Transverse colon (tissue), 4 donors: ENCODE measurements around the gene CDK4. TPM values are rescaled to one million over a fixed set of nuclear protein-coding genes. Genes with fewer than 3 reads are reported as not detected.

Source experiments
- DNase-seq: peaks from one replicate; pipeline ENCODE4 v3.0.0-alpha.2; 2019
- H3K27ac ChIP-seq, 4 donors: fragments of 200-600 bp; sonication (generic); 2 replicates each; pipeline ENCODE4 v1.5.1; 2016 to 2018; ENCODE audit warnings: inconsistent platforms in 4 of 4
- H3K27me3 ChIP-seq: fragments of 200-600 bp; sonication (generic); 2 replicates; pipeline ENCODE4 v1.5.1; 2017; ENCODE audit warnings: inconsistent platforms
- H3K36me3 ChIP-seq, 4 donors: fragments of 200-600 bp; sonication (generic); 2 replicates each; pipeline ENCODE4 v1.5.1; 2017 to 2019; ENCODE audit warnings: inconsistent platforms in 4 of 4
- H3K4me1 ChIP-seq, 4 donors: fragments of 200-600 bp; sonication (generic); 2 replicates each; pipeline ENCODE4 v1.5.1; 2017 to 2020; ENCODE audit warnings: inconsistent platforms in 4 of 4
- H3K4me3 ChIP-seq, 4 donors: fragments of 200-600 bp; sonication (generic); 1 replicate in 1 of 4; 2 replicates in 3 of 4; pipeline versions ENCODE4 v1.5.1 to v1.6.1; 2017 to 2019; ENCODE audit warnings: inconsistent platforms in 4 of 4
- H3K9me3 ChIP-seq, 2 donors: fragments of 200-600 bp; sonication (generic); 2 replicates each; pipeline ENCODE4 v1.5.1; 2017 to 2019; ENCODE audit warnings: inconsistent platforms in 2 of 2
- EP300 ChIP-seq: sonication (generic); formaldehyde crosslinking; IDR thresholded peaks from one replicate; pipeline ENCODE4 v1.6.1; 2017; ENCODE audit warnings: antibody characterized with exemption, low read depth
- POLR2A ChIP-seq: fragments of 450-650 bp; IDR thresholded peaks from one replicate; pipeline ENCODE4 v1.6.1; 2016; ENCODE audit warnings: antibody characterized with exemption, mild to moderate bottlenecking, moderate library complexity
- POLR2AphosphoS5 ChIP-seq, 3 donors: sonication (generic); formaldehyde crosslinking; IDR thresholded peaks; one replicate each; pipeline ENCODE4 v1.6.1; 2016; ENCODE audit warnings: antibody characterized with exemption in 3 of 3
- WGBS, 2 donors: methylation state at CpG; one replicate each; pipeline ENCODE4 v1.1.5; 2018; ENCODE audit warnings: low coverage in 1 of 2; 5-methylcytosine and 5-hydroxymethylcytosine counted together
- in situ Hi-C, 4 donors: fragments of 200-750 bp; cut with MboI; loops; one replicate each; pipeline versions ENCODE4 v1.15.0 to v1.15.1; 2017; ENCODE audit warnings: low sequenced_read_pairs in 3 of 4, low pct_ligation_motif_present in 1 of 4, low pct_unique_long_range_greater_than_20kb in 1 of 4
- intact Hi-C: fragments of 100-400 bp; cut with DNase I; formaldehyde crosslinking; loops from one replicate; pipeline ENCODE4 v1.15.1; 2023; ENCODE audit warnings: low total_unique reads
- total RNA-seq, 4 donors: library from RNA; depleted of rRNA; stranded (reverse); fragments of >200 nt; gene quantifications; one replicate each; pipeline ENCODE4 v1.1.0, GENCODE V29; 2016
- TF ChIP-seq, protein P1 (sequence below), 5 experiments: fragments of 200-600 bp in 3 of 5; fragments of 450-650 bp in 2 of 5; sonication (generic) in 3 of 5; IDR thresholded peaks; 1 replicate in 2 of 5; 2 replicates in 3 of 5; pipeline ENCODE4 v1.5.1; 2016 to 2017; ENCODE audit warnings: antibody characterized with exemption in 5 of 5, inconsistent platforms in 3 of 5, mild to moderate bottlenecking in 2 of 5, moderate library complexity in 1 of 5

Gene CDK4
- total RNA-seq, 4 donors from 2014 or later = 20.9 to 194 (median 47.8) TPM

GRCh38 chr12:57746025-57746424 is 6.1 kb downstream of the CDK4 start:
- Histone ChIP-seq H3K4me3 (peak overlapping the region in 1 of 4 donors; percentile 85), H3K27ac (peak overlapping the region in 3 of 4 donors; percentile 95 to 96 (median 95))

GRCh38 chr12:57745485-57745881 is 6.6 kb downstream of the CDK4 start:
- WGBS, 2 donors = 58 to 70% methylated on average over 2 to 8 of the region's 8 CpGs
- Histone ChIP-seq H3K27ac (peak overlapping the region; percentile 93 to 96 (median 95)), H3K4me3 (peak overlapping the region; percentile 79 to 98 (median 89)), H3K9me3 (no peaks in the 10 kb centered on the region), H3K36me3 (peaks cover 0 to 24% (median 6%) of the 10 kb centered on the region in 4 donors), H3K27me3 (peaks cover 2% of the 10 kb centered on the region), H3K4me1 (peaks cover 4 to 22% (median 9%) of the 10 kb centered on the region in 4 donors)
- no peak for TF ChIP-seq POLR2AphosphoS5 (IDR thresholded peaks at IDR 0.05)
- TF ChIP-seq POLR2A = no peak
- TF ChIP-seq, protein P1, sequence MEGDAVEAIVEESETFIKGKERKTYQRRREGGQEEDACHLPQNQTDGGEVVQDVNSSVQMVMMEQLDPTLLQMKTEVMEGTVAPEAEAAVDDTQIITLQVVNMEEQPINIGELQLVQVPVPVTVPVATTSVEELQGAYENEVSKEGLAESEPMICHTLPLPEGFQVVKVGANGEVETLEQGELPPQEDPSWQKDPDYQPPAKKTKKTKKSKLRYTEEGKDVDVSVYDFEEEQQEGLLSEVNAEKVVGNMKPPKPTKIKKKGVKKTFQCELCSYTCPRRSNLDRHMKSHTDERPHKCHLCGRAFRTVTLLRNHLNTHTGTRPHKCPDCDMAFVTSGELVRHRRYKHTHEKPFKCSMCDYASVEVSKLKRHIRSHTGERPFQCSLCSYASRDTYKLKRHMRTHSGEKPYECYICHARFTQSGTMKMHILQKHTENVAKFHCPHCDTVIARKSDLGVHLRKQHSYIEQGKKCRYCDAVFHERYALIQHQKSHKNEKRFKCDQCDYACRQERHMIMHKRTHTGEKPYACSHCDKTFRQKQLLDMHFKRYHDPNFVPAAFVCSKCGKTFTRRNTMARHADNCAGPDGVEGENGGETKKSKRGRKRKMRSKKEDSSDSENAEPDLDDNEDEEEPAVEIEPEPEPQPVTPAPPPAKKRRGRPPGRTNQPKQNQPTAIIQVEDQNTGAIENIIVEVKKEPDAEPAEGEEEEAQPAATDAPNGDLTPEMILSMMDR (IDR thresholded peaks at IDR 0.05) = no peak
- in situ Hi-C loops = no loop called here
- intact Hi-C loops = no loop called here
- DNase-seq = no peak

More at GRCh38 chr12:57746025-57746424, 6.1 kb downstream of the CDK4 start:
- WGBS, 2 donors = 73 to 75% methylated on average over 3 of the region's 3 CpGs
- Histone ChIP-seq H3K27me3 (no peaks in the 10 kb centered on the region), H3K4me1 (peaks cover 5 to 26% (median 10%) of the 10 kb centered on the region in 4 donors), H3K36me3 (peaks cover 0 to 24% (median 6%) of the 10 kb centered on the region in 4 donors), H3K9me3 (no peaks in the 10 kb centered on the region)
- in situ Hi-C loops (no loop called here), intact Hi-C loops (no loop called here)
- TF ChIP-seq, protein P1 (IDR thresholded peaks at IDR 0.05) = no peak
- TF ChIP-seq POLR2A = no peak
- no peak for TF ChIP-seq POLR2AphosphoS5 (IDR thresholded peaks at IDR 0.05)
- TF ChIP-seq EP300 = no peak
- DNase-seq = no peak

DNA sequence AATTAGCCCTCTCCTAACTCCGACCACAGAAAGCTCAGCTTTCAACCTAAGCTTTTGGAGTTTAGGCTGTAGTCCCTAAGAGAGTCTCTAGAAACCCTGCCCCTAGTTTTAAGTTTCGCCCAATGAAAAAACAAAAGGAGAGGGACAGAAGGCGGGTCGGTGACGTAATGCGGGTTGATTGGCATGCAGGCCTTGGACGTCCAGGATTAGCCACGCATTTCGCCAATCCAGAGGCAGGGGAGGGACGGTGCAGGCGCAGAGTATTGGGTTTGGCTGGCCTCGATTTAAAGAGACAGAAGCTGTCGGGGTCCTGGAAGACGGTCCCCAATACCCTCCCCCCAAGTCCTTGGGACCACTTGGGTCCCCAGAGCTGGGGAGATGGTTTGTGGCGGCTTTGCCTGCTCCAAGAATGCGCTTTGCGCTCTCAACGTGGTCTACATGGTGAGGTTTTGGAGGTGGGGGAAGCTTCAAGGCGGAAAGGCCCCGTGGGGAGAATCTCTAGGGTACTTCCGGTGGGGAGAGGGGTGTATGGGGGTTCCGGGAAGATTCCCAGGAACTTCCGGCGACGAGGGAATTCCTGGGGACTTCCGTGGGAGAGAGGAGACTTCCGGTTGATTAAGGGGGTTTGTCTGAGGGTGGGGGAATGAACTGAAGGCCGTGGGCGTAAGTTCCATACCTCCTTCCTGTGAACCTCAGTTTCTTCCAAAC is 7.2 kb downstream of the CDK4 start, which contains the start of gene TSPAN31:
TSS of gene TSPAN31 (plus strand) at position 263 of the 708 bp plus-strand sequence. CDS start at position 379, 116 bp downstream.
- in situ Hi-C loops (no loop called here), intact Hi-C loops (no loop called here)
- peak; percentile 98 for DNase-seq
- peak within 1 kb of the TSS; percentile 79 to 98 (median 89) for H3K4me3 ChIP-seq
- peaks cover 8% of the 10 kb centered on the region for H3K27me3 ChIP-seq
- H3K36me3 ChIP-seq = peaks cover 0 to 24% (median 6%) of the 10 kb centered on the region in 4 donors
- peak within 1 kb of the TSS; percentile 93 to 96 (median 95) for H3K27ac ChIP-seq
- H3K9me3 ChIP-seq = no peaks in the 10 kb centered on the region
- TF ChIP-seq, protein P1 (IDR thresholded peaks at IDR 0.05) = peak in 1 of 5 experiments; percentile 21
- TF ChIP-seq EP300 (no peak), POLR2AphosphoS5 (IDR thresholded peaks at IDR 0.05) (peak; percentile 33 to 68 (median 58)), POLR2A (peak; percentile 65)
- 1% methylated on average over 29 of the region's 29 CpGs; no CpG with 5 or more reads in 1 of the 2 donors for WGBS, 2 donors
- peaks cover 4 to 22% (median 9%) of the 10 kb centered on the region in 4 donors for H3K4me1 ChIP-seq

DNA sequence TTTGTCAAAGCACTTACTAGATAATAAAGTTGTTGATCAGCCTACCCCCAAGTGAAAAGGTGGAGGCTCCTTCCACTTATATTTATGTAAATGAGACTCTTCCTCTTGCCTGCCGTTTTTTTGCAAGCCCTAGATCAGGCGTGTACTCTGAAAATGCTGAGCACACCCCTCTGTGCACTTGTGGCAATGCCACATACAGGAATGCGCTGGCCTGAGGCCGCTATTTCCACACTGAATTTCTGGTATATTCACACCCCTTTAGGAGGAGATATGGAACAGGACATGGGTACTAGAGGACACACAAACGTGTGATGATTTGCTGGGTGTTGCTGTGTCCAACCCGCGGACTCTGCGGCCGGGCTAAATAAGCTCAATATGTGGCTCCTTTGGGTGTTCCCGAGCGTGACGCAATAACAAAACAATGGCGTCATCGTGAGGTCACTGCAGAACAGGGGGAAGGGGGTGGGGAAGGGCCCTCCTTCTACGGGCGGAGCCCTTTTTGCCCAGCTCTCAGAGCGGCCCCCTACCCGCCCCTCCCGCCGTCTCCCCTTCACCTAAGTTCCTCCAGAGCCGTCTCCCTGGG is 7.8 kb downstream of the CDK4 start:
- WGBS, 2 donors = 11% methylated on average over 21 of the region's 21 CpGs; no CpG with 5 or more reads in 1 of the 2 donors

More for the DNA sequence above, 7.8 kb downstream of the CDK4 start:
- in situ Hi-C loops (no loop called here), intact Hi-C loops (no loop called here)
- Histone ChIP-seq H3K27me3 (peaks cover 14% of the 10 kb centered on the region), H3K4me3 (peak overlapping the region; percentile 79 to 98 (median 89)), H3K4me1 (peaks cover 4 to 22% (median 9%) of the 10 kb centered on the region in 4 donors), H3K27ac (peak overlapping the region; percentile 93 to 96 (median 95)), H3K36me3 (peaks cover 0 to 23% (median 6%) of the 10 kb centered on the region in 4 donors), H3K9me3 (no peaks in the 10 kb centered on the region)
- peak; percentile 84 for DNase-seq
- TF ChIP-seq EP300 (no peak), POLR2A (no peak), POLR2AphosphoS5 (IDR thresholded peaks at IDR 0.05) (no peak)
- TF ChIP-seq, protein P1 (IDR thresholded peaks at IDR 0.05) = no peak
